ENCODE data around the gene TSKU. TPM values are rescaled to one million over a fixed set of nuclear protein-coding genes. Genes with fewer than 3 reads are reported as not detected.

TSKU gene
- total and polyA plus RNA-seq, 9 of the 15 experiments (the other 6 are each of a cell fraction or from before 2014, with no cell fraction given) = 0.60 to 11.9 (median 8.4) TPM

DNA sequence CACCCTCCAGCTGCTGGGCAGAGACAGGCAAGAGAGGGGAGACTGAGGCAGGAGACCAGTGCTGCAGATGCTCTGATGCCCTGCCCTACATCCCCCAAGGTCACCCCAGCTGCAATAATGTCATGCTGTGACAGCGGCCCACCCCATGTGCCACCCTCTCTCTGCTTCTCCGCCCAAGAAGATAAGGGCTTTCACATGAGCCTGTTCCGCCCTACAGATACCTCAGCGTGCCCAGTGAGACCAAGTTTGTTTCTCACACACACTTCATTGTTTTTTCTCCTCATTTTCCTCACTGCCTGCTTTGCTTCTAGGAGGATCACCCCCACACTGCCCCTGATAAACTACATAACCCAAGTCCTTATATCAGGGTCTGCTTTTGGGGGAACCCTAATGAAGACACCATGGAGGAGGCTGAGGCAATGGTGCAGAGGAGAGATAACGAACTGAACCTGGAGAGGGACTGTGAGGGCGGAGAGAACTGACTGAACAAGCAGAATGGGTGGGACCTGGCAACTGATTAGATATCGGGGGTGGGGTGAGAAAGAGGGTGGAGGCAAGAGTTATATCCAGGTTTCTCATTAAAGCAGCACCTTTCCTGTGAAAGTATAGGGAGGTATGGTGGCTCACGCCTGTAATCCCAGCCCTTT, 37.5 kb upstream of the TSKU start (continued):
- TF ChIP-seq ZNF592 (IDR thresholded peaks at IDR 0.05) = peak; percentile 92
- TF ChIP-seq ZNF76 (CRISPR knock-in tag; IDR thresholded peaks at IDR 0.05; ENCODE audit: borderline replicate concordance) = no peak
- no peak for TF ChIP-seq SMAD2 (IDR thresholded peaks at IDR 0.05; ENCODE audit: low read depth, low read length)
- TF ChIP-seq, protein P1, sequence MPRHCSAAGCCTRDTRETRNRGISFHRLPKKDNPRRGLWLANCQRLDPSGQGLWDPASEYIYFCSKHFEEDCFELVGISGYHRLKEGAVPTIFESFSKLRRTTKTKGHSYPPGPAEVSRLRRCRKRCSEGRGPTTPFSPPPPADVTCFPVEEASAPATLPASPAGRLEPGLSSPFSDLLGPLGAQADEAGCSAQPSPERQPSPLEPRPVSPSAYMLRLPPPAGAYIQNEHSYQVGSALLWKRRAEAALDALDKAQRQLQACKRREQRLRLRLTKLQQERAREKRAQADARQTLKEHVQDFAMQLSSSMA (CRISPR knock-in tag; IDR thresholded peaks at IDR 0.05) = no peak
- TF ChIP-seq MTA2 (IDR thresholded peaks at IDR 0.05; ENCODE audit: low read depth) = peak; percentile 80
- peak; percentile 18 to 58; a peak in 1 of 4 replicates for TF ChIP-seq MLLT1 (IDR thresholded peaks at IDR 0.05)
- no peak; the same call in 1 of the 2 replicates for TF ChIP-seq KLF1 (tag; IDR thresholded peaks at IDR 0.05)
- no peak for TF ChIP-seq PBX2 (CRISPR knock-in tag; IDR thresholded peaks at IDR 0.05; ENCODE audit: low read depth)
- no peak for TF ChIP-seq PBX2 (tag; conservative IDR thresholded peaks at IDR 0.05; ENCODE audit: low read depth)
- no peak for TF ChIP-seq CHD1 (IDR thresholded peaks at IDR 0.05; ENCODE audit: low read length)
- TF ChIP-seq ZNF197 (CRISPR knock-in tag; IDR thresholded peaks at IDR 0.05; ENCODE audit: low read depth) = no peak
- peak; percentile 34; the same call in 1 of the 2 replicates for TF ChIP-seq ZNF395 (CRISPR knock-in tag; IDR thresholded peaks at IDR 0.05)
- TF ChIP-seq, protein P2, sequence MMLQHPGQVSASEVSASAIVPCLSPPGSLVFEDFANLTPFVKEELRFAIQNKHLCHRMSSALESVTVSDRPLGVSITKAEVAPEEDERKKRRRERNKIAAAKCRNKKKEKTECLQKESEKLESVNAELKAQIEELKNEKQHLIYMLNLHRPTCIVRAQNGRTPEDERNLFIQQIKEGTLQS (IDR thresholded peaks at IDR 0.05) = peak; percentile 63; the same call in 1 of the 2 replicates
- TF ChIP-seq, protein P2 (CRISPR knock-in tag; conservative IDR thresholded peaks at IDR 0.05) = no peak
- no peak for TF ChIP-seq ZNF324 (CRISPR knock-in tag; IDR thresholded peaks at IDR 0.05)
- no peak for TF ChIP-seq U2AF2 (optimal IDR thresholded peaks at IDR 0.05; ENCODE audit: low read depth, low read length)

Measured in K562 (cell line).